Dermis microvascular lymphatic vessel endothelial cell (primary cell): ENCODE measurements around the gene PNMA8B. TPM values are rescaled to one million over a fixed set of nuclear protein-coding genes. Genes with fewer than 3 reads are reported as not detected.
A peak's percentile ranks its signal among the peaks of the same experiment; 100 is the strongest.

ENCODE experiments used
- DNase-seq, 2 donors: peaks; one replicate each; pipeline versions ENCODE4 v3.0.0 to v3.0.0-alpha.2; 2010; ENCODE audit warnings: low read depth in 2 of 2
- total RNA-seq: library from RNA; depleted of rRNA; stranded (reverse); fragments of >200 nt; gene quantifications from 2 replicates; pipeline ENCODE4 v1.2.1, GENCODE V29; 2014

The PNMA8B gene
- total RNA-seq, 1 donor from 2014 or later, result 0.13 TPM

DNA sequence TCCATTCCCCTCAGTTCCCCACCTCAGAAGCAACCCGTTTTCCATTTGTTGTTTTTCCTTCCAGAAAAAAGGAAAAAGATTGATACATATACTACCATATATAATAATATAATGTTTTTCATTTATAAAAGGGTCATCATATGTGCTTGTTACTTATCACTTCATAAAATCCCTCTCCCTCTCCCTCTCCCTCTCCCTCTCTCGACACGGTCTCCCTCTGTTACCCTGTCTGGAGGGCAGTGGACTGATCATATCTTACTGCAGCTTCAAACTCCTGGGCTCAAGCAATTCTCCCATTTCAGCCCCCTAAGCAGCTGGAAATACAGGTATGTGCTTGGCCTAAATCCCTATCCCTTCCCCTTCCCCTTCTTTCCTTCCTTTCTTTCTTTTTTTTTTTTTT lies 41.4 kb downstream of the PNMA8B start:
- no peak for DNase-seq

- no peak for DNase-seq
Measured at GRCh38 chr19:46453661-46454060, 42.0 kb downstream of the PNMA8B start.

DNA sequence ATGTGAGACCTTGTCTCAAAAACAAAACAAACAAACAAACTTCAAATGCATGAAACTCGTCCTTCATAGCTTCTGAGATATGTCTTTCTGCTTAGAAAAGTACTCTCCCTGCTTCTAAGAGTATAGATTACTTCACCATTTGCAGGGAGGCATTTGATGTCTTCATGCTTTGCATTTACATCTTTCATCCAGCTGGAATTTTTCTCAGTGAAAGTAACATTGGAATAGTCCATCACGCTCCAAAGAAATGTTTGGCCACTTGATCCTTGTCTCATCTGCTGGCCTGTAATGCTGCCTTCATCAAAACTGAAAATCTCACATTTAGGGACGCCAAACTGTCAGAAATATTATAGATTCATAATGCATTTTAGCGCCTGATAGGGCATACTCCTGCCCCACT lies 43.5 kb downstream of the PNMA8B start:
- DNase-seq, result no peak

DNA sequence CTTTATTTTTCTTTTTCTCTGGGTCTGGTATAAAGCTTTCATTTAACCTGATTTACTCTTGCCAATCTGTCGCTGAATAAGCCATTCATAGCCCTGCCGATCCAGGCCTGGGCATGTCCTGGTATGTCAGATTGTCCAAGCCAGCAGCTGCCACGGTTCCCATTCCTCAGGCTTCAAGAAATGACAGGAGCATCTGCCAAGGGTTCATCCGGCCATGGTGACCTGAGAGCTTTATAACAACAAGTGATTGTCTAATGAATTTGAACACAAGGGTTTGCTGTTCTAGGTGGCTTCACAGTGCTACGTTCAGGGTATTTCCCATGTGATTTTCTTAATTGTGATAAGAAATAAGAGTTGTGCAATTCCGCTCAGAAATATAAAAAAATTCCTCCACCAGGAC lies 44.3 kb downstream of the PNMA8B start:
- DNase-seq, result peak in 1 of 2 donors; percentile 23

DNA sequence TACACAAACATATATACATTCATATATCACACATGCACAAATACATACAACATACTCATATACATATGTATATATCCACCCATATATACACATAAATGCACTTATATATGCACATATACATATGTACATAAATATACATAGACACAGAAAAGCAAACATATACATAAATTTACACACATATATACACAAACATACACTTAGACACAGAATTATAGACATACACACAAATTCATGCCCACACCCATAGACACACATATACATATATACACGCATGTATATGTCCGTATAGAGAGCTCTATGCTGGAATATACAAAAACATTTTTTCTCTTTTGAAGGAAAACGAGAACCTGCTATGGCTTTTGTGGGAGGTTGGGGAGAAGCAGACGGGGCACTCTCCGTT lies 44.9 kb downstream of the PNMA8B start:
- no peak for DNase-seq

GRCh38 chr19:46449228-46449627 lies 46.4 kb downstream of the PNMA8B start:
- DNase-seq, result no peak

DNA sequence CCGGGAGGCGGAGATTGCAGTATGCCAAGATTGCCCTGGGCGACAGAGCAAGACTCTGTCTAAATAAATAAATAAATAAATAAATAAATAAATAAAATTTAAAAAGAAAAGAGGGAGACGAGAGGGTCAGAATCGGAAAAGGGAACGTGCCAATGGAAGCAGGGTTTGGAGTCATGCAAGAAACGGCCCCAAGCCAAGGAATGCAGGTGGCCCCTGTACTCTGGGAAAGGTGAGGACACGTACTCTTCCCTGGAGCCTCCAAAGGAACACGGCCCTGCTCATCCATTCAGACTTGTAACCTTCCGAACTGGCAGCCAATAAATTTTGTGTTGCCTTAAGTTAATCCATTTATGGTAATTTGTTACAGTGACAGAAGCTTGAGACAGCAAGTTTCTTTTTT lies 47.1 kb downstream of the PNMA8B start:
- no peak for DNase-seq

DNA sequence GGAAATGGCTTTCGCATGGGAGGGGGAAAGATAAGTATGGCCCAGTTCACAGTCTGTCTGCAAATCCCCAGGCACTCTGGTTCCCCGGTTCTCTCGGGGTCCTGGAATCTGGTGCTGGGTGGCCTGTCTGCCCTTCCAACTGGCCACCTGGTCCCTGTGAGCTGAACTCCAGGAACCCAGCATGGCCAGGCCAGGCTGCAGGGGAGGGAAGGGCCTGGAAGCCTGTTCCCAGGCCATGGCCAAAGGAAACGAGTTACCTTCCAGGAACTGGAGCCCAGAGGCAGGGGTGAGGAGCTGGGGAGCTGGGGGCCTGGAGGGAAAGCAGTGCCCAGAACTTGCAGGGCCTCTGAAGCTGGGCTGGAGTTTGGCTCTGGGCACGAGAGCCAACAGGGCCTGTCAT lies 47.8 kb downstream of the PNMA8B start:
- DNase-seq, result no peak

- no peak for DNase-seq
Measured at GRCh38 chr19:46447006-46447405, 48.7 kb downstream of the PNMA8B start.

DNA sequence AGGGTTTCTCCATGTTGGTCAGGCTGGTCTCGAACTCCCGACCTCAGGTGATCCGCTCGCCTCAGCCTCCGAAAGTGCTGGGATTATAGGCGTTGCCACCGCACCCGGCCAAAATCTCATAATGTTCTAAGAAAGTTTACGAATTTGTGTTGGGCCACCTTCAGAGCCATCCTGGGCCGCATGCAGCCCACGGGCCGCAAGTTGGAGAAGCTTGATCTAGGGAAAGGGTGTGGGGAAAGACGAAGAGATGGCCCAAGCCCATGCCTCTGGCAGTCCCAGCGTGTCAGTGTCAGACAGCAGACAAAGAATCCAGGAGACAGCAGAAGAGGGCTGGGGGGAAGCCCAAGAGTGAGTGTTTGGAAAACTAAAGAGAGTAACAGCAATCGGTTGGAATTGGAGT lies 49.6 kb downstream of the PNMA8B start:
- no peak for DNase-seq

- peak in 1 of 2 donors; percentile 29 for DNase-seq
Measured at GRCh38 chr19:46442808-46443450, 52.7 kb downstream of the PNMA8B start.

DNA sequence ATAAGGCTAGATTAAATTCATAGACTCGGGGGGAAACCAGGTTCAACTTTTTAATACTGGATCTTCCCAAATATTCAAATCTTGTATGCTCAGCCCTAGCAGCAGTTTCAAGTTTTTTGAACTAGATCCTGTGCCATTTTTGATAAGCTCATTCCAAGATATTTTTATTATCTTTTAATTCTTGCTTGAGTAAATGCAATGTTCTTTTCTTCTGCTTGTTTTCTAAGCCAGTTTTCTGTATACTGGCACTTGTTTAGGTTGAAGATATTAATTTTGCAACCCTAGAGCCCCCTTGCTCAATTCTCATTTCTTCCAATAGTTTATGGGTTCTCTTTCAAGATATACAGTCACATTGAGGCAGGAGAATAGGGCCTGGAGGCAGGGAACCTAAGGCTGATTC lies 53.8 kb downstream of the PNMA8B start:
- DNase-seq, result no peak

Other genes with a start within 250 kb of the PNMA8B start
- gene HIF3A, start 198.8 kb downstream of the PNMA8B start, total RNA-seq, result 11.9 and 14.8 TPM in 2 replicates
- 65.0 and 86.1 TPM in 2 replicates for gene PPP5C, start 148.8 kb downstream of the PNMA8B start, total RNA-seq
- 0.13 TPM in 2 replicates for gene CCDC8, start 82.3 kb downstream of the PNMA8B start, total RNA-seq
- not detected in 2 replicates for gene PNMA8C, start 66.9 kb downstream of the PNMA8B start, total RNA-seq
- under 0.01 and 0.26 TPM in 2 replicates for gene PNMA8A, start 24.3 kb downstream of the PNMA8B start, total RNA-seq
- gene CALM3, start 105.5 kb upstream of the PNMA8B start, total RNA-seq, result 112 and 121 TPM in 2 replicates
- not detected in 2 replicates for gene PTGIR, start 129.2 kb upstream of the PNMA8B start, total RNA-seq
- not detected in 2 replicates for gene GNG8, start 140.3 kb upstream of the PNMA8B start, total RNA-seq
- under 0.01 and 0.13 TPM in 2 replicates for gene DACT3, start 165.3 kb upstream of the PNMA8B start, total RNA-seq
- gene PRKD2, start 221.2 kb upstream of the PNMA8B start, total RNA-seq, result 32.6 and 55.4 TPM in 2 replicates